Activated CD8-positive, alpha-beta memory T cell treated with anti-CD3 and anti-CD28 coated beads, Interleukin-2, amount 10 ng/mL, durations not matched to agents 7 days and 5 days (primary cell): ENCODE measurements around the gene MAST2. TPM values are rescaled to one million over a fixed set of nuclear protein-coding genes. Genes with fewer than 3 reads are reported as not detected.
A peak's percentile ranks its signal among the peaks of the same experiment; 100 is the strongest.

Experiments used
- ATAC-seq: fragments of 150-1000 bp; cut with Tn5 transposase; one replicate; pipeline ENCODE4 v1.10.0; 2021; ENCODE audit warnings: moderate library complexity
- CTCF ChIA-PET: fragments of 350-600 bp; sonication (Branson Sonifier 250); formaldehyde crosslinking; loops from one replicate; lab custom pipeline; 2021; ENCODE audit warnings: antibody characterized with exemption; lab: Charles Lee
- DNase-seq: peaks from one replicate; pipeline ENCODE4 v3.0.0-alpha.2; 2020
- H3K27ac Mint-ChIP-seq: one replicate; pipeline ENCODE4 v1.8.0; 2021; ENCODE audit warnings: mild to moderate bottlenecking, mixed read lengths
- H3K27me3 Mint-ChIP-seq: one replicate; pipeline ENCODE4 v1.8.0; 2021; ENCODE audit warnings: mixed read lengths
- H3K36me3 Mint-ChIP-seq: one replicate; pipeline ENCODE4 v1.8.0; 2021; ENCODE audit warnings: mild to moderate bottlenecking, mixed read lengths
- H3K4me1 Mint-ChIP-seq: one replicate; pipeline ENCODE4 v1.8.0; 2021; ENCODE audit warnings: mixed read lengths
- H3K4me3 Mint-ChIP-seq: one replicate; pipeline ENCODE4 v1.8.0; 2021; ENCODE audit warnings: mild to moderate bottlenecking, moderate library complexity, mixed read lengths
- H3K9me3 Mint-ChIP-seq: one replicate; pipeline ENCODE4 v1.8.0; 2022; ENCODE audit warnings: low read depth, mixed read lengths
- total RNA-seq, 2 experiments: library from RNA; stranded (reverse); gene quantifications; one replicate each; pipeline ENCODE4 v1.2.3, GENCODE V29; 2021

Gene MAST2
- 10 to 100 TPM; 29.5 to 35.6 TPM for total RNA-seq

DNA sequence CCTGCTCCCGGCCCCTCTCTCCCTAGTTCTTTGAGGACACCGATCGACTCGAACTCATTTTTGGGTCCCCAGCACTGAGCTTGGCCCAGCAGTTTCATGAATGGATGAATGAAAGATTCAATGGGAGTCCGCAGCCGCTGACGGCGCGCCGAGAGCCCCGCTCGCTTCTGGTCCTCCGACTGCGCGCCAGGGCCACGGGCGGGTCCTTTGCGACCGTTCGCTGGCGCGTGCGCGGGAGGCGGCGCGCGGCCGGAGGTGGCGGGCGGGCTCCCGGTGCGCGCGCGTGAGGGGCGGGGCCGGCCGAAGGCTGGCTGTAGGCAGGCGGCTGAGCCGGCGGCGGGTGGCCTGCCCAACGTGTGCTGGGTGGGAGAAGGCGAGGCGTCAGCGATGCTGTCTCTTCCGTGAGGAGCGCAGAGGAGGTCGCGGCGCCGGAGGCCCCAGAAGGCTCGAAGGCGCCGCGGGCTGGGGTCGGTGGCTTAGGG lies at the start of gene MAST2:
Gene MAST2, plus strand, starts transcription at position 314 of the 482 bp plus-strand sequence. CDS start 284 bp downstream, outside the sequence.
- H3K4me1 Mint-ChIP-seq: peaks cover 36% of the 10 kb centered on the region
- H3K4me3 Mint-ChIP-seq: peak within 1 kb of the TSS; percentile 90
- peak within 1 kb of the TSS; percentile 85 for H3K27ac Mint-ChIP-seq
- no peaks in the 10 kb centered on the region for H3K27me3 Mint-ChIP-seq
- no peaks in the 10 kb centered on the region for H3K9me3 Mint-ChIP-seq
- ATAC-seq: peak; percentile 98
- DNase-seq: peak; percentile 88
- CTCF ChIA-PET: interaction anchor here (0.7 to 2.4 kb wide), 2 partner anchors 40 to 196 kb away, joined by 3 to 6 read pairs; no protein-coding TSS in a partner anchor
- H3K36me3 Mint-ChIP-seq: peaks cover 15% of the 10 kb centered on the region

DNA sequence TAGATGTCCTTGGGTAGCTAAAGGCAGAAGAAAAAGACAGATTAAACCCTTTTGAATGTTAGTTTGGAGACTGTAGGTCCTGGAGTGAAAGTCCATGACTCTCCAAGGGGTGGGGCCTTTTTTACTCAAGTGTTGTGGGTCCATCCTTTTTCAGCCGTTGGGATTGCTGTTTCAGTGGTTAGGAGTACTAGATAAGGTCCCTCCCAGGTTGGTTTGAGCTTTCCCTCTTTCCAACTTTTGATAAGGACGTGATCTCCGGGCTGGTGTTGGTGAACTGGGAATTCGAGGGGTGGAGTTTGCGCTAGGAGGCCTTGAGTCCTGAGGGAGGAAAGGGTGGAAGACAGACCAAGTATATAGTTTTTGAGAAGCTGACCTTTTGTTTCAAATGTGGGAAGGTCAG lies 47.7 kb upstream of the MAST2 start:
- Mint-ChIP-seq H3K27ac (no peak overlapping the region), H3K9me3 (peaks cover 7% of the 10 kb centered on the region), H3K4me3 (no peak overlapping the region), H3K36me3 (peaks cover 8% of the 10 kb centered on the region), H3K4me1 (peaks cover 15% of the 10 kb centered on the region), H3K27me3 (peaks cover 11% of the 10 kb centered on the region)
- DNase-seq (no peak), ATAC-seq (no peak)
- CTCF ChIA-PET: interaction anchor here (1.1 kb wide), 1 partner anchor 85 kb away, joined by 4 read pairs; no protein-coding TSS in a partner anchor

DNA sequence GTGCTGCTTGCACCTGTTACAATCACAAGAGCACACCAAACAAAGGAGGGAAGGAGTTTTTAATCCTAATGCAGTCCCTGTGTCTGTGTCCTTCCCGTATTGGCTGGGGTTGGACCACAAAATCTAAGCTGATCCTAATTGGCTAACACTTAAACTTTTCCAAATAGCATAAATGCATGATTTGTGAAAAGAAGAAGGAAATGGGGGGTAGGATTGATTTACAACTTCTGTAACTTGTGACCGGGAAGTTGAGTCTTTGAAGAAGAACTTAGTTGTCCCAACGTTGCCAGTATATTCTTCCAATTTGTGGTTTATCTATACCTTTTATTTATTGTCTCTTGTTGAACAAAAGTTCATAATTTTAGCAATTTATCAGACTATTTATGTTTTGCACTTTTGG lies 41.1 kb upstream of the MAST2 start:
- Mint-ChIP-seq H3K36me3 (no peaks in the 10 kb centered on the region), H3K27me3 (peaks cover 18% of the 10 kb centered on the region), H3K4me1 (no peaks in the 10 kb centered on the region), H3K9me3 (no peaks in the 10 kb centered on the region), H3K27ac (no peak overlapping the region), H3K4me3 (no peak overlapping the region)
- DNase-seq (no peak), ATAC-seq (no peak)
- CTCF ChIA-PET: no interaction called here

DNA sequence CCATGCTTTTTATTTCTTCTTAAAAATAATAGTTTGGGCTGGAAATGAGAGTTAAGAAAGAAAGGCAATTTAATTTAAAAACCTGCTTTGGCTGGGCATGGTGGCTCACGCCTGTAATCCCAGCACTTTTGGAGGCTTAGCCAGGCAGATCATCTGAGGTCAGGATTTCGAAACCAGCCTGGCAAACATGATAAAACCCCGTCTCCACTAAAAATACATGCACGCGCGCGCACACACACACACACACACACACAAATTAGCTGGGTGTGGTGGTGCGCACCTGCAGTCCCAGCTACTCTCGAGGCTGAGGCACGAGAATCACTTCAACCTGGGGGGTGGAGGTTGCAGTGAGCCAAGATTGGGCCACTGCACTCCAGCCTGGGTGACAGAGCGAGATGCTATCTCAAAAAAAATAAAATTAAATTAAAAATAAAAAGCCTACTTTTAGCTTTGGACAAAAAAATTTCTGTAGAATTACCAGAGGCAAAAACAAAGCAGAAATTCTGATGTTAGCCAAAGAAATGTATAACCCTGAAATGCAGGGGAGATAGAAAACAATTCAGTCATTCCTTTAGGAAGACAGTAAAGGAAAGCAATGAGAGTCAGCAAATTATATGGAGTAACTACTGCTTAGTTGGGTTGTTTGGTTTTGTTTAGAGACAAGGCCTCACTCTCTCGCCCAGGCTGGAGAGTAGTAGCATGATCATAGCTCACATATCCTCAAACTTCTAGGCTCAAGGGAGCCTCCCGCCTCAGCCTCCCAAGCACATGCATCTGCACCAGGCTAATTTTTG lies 37.2 kb upstream of the MAST2 start:
- no peaks in the 10 kb centered on the region for H3K9me3 Mint-ChIP-seq
- peaks cover 7% of the 10 kb centered on the region for H3K27me3 Mint-ChIP-seq
- H3K27ac Mint-ChIP-seq: no peak overlapping the region
- no peak overlapping the region for H3K4me3 Mint-ChIP-seq
- DNase-seq (no peak), ATAC-seq (no peak)
- H3K4me1 Mint-ChIP-seq: no peaks in the 10 kb centered on the region
- CTCF ChIA-PET: interaction anchor here (0.9 kb wide), 1 partner anchor 23 kb away, joined by 3 read pairs; no protein-coding TSS in a partner anchor
- H3K36me3 Mint-ChIP-seq: no peaks in the 10 kb centered on the region

DNA sequence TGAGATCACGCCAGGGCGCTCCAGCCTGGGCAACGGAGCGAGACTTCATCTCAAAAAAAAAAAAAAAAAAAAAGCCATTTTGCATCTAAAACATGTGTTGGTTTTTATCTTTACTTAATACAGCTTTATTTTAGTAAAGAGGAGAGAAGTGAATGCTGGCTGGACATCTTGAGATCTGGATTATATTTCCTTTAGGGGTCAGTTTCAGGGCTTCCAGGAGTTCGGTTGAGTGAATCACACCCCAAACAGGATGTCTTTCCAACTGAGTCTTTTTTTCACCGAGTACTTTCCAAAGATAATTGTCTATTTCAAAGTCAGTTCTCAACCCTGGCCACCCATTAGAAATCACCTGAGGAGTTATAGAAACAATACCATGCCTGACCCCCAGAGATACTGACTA lies 36.4 kb upstream of the MAST2 start:
- Mint-ChIP-seq H3K27me3 (peaks cover 4% of the 10 kb centered on the region), H3K4me1 (no peaks in the 10 kb centered on the region), H3K36me3 (no peaks in the 10 kb centered on the region), H3K9me3 (no peaks in the 10 kb centered on the region), H3K27ac (no peak overlapping the region), H3K4me3 (no peak overlapping the region)
- no peak for ATAC-seq
- CTCF ChIA-PET: interaction anchor here (0.9 kb wide), 1 partner anchor 24 kb away, joined by 3 read pairs; no protein-coding TSS in a partner anchor
- no peak for DNase-seq

DNA sequence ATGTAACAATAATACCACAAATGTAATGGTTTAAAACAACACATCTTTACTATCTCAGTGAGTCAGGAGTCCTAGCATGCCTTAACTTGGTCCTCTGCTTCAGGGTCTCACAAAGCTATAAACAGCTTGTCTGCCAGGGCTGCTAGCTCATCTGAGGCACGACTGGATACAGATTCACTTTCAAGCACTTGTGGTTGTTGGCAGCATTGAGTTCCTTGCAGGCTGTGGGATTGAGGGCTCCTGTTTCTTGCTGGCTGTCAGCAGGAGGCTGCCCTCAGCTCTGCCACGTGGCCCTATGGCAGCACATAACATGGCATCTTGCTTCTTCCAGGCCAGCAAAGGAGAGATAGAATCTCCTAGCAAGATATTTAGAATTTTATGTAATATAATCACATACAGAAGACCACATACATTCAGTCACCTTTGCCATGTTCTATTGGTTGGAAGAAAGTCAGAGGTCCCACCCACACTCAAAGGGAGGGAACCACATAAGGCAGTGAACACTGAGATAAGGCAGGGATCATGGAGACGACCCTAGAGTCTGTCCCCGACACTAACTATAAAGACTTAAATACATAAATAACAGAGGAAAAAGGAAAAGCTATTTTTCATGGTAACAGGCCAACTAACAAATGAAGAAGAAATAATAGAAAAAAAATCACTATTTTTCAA lies 34.0 kb upstream of the MAST2 start:
- no peaks in the 10 kb centered on the region for H3K9me3 Mint-ChIP-seq
- no peaks in the 10 kb centered on the region for H3K27me3 Mint-ChIP-seq
- no peak overlapping the region for H3K27ac Mint-ChIP-seq
- no peaks in the 10 kb centered on the region for H3K36me3 Mint-ChIP-seq
- no peak for DNase-seq
- no peak for ATAC-seq
- no peak overlapping the region for H3K4me3 Mint-ChIP-seq
- CTCF ChIA-PET: no interaction called here
- H3K4me1 Mint-ChIP-seq: no peaks in the 10 kb centered on the region

DNA sequence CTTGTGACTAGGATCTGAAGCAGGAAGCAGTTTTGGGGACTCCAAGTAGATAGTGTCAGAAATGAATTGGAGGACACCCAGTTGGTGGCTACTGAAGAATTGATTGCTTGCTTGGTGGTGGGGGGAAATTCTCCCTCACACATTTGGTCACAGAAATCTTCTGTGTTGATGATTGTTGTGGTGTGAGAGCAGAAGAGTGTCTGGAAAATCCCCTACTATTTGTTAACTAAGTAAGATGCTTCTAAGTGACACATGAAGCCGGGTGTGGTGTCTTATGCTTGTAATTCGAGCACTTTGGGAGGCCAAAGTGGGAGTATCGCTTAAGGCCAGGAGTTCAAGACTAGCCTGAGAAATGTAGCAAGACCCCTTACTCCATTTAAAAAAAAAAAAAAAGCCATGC lies 30.4 kb upstream of the MAST2 start:
- CTCF ChIA-PET: no interaction called here
- DNase-seq (no peak), ATAC-seq (no peak)
- no peak overlapping the region for H3K27ac Mint-ChIP-seq
- no peaks in the 10 kb centered on the region for H3K9me3 Mint-ChIP-seq
- H3K36me3 Mint-ChIP-seq: no peaks in the 10 kb centered on the region
- no peak overlapping the region for H3K4me3 Mint-ChIP-seq
- H3K4me1 Mint-ChIP-seq: no peaks in the 10 kb centered on the region
- H3K27me3 Mint-ChIP-seq: no peaks in the 10 kb centered on the region

DNA sequence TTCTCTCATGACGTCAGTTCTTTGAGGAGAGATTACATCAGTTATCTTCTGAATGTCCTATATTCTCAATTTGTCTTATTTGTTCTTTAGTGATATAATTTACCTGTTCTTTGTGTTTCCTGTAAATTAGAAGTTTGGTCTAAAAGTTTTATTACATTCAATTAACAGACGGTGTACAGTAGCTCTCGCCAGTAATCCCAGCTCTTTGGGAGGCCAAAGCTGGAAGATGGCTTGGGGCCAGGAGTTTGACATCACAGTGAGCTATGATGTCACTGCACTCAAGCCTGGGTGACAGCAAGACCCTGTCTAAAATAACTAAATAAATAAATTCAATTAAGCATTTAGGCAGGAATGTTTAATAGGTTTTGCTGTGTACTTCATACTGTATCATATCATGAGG lies 27.6 kb upstream of the MAST2 start:
- Mint-ChIP-seq H3K4me1 (no peaks in the 10 kb centered on the region), H3K27me3 (peaks cover under 1% of the 10 kb centered on the region), H3K36me3 (no peaks in the 10 kb centered on the region), H3K4me3 (no peak overlapping the region), H3K9me3 (no peaks in the 10 kb centered on the region), H3K27ac (no peak overlapping the region)
- DNase-seq: no peak
- CTCF ChIA-PET: no interaction called here
- ATAC-seq: no peak

DNA sequence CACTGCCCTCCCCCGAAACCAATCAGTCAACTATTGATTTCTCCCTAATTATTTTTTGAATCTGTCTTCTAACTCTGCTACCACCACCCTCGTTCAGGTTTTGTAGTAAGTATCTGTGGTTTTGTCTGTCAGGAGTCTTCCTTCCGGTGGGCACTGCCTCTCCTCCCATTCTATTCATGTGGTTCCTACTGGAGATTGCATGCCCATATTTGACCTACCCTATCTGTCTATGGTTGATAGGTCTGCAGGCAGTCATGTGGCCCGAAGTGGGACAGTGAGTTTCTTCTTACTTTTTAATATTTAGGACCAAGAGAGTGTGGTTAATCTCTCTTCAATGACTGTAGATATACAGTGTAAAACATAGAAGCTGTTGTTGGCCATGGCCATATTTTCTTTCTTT lies 17.8 kb upstream of the MAST2 start:
- DNase-seq (peak; percentile 76), ATAC-seq (peak; percentile 98)
- peaks cover 14% of the 10 kb centered on the region for H3K4me1 Mint-ChIP-seq
- H3K9me3 Mint-ChIP-seq: no peaks in the 10 kb centered on the region
- peaks cover 36% of the 10 kb centered on the region for H3K27me3 Mint-ChIP-seq
- H3K27ac Mint-ChIP-seq: no peak overlapping the region
- peak overlapping the region; percentile 29 for H3K4me3 Mint-ChIP-seq
- H3K36me3 Mint-ChIP-seq: peaks cover 3% of the 10 kb centered on the region
- CTCF ChIA-PET: interaction anchor here (0.6 to 0.7 kb wide), 2 partner anchors 28 to 163 kb away, joined by 3 to 4 read pairs; no protein-coding TSS in a partner anchor

DNA sequence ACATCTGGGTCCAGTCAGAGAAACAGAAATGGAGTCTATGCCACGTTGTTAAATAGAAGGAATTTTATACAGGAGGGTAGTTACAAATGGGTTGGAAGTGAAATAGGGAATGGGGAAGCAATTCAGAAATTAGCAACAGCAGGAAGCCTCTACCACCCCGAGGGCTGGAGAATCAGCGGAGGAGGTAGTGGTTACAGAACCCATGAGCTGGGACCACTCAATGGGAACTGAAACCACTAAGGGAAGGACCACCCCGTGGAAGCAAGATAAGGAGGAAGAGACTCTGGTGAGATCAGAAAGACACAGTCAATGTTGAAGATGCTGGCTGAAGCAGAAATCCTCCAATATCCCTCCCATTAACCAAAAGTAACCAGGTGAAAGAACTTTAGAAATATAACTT lies 15.5 kb upstream of the MAST2 start:
- Mint-ChIP-seq H3K4me3 (no peak overlapping the region), H3K27ac (no peak overlapping the region), H3K9me3 (no peaks in the 10 kb centered on the region), H3K36me3 (peaks cover 3% of the 10 kb centered on the region), H3K4me1 (peaks cover 14% of the 10 kb centered on the region), H3K27me3 (peaks cover 35% of the 10 kb centered on the region)
- CTCF ChIA-PET: interaction anchor here (0.6 kb wide), 1 partner anchor 52 kb away, joined by 3 read pairs; no protein-coding TSS in a partner anchor
- DNase-seq (no peak), ATAC-seq (no peak)

DNA sequence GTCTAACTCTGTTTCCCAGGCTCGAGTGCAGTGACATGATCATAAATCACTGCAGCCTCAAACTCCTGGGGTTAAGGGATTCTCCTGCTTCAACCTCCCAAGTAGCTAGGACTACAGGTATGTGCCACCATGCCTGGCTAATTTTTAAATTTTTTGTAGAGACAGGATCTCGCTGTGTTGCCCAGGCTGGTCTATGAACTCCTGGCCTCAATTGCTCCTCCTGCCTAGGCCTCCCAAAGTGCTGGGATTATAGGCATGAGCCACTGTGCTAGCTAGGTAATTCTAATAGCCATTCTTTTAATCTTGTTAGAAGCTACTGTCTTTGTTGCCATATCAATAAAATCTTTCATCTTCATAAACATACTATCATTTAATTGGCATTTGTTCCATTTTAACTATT lies 13.8 kb upstream of the MAST2 start:
- no peak for ATAC-seq
- Mint-ChIP-seq H3K36me3 (peaks cover 1% of the 10 kb centered on the region), H3K4me1 (peaks cover 13% of the 10 kb centered on the region), H3K27me3 (peaks cover 38% of the 10 kb centered on the region), H3K27ac (no peak overlapping the region), H3K9me3 (no peaks in the 10 kb centered on the region), H3K4me3 (no peak overlapping the region)
- no peak for DNase-seq
- CTCF ChIA-PET: interaction anchor here (0.7 kb wide), 1 partner anchor 1138 kb away, joined by 3 read pairs; no protein-coding TSS in a partner anchor

DNA sequence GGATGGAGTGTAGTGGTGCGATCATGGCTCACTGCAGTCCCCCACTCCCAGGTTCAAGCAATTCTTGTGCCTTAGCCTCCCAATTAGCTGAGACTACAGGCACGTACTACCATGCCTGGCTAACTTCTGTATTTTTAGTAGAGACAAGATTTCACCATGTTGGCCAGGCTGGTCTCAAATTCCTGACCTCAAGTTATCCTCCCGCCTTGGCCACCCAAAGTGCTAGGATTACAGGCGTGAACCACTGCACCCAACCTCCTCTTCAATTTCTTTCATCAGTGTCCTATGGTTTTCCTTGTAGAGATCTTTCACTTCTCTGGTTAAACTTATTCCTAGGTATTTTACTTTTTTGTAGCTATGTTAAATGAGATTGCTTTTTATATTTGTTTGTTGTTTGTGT lies 10.7 kb upstream of the MAST2 start:
- CTCF ChIA-PET: interaction anchor here (1.5 kb wide), 1 partner anchor 10 kb away, joined by 3 read pairs; no protein-coding TSS in a partner anchor
- DNase-seq: no peak
- H3K4me1 Mint-ChIP-seq: no peaks in the 10 kb centered on the region
- no peaks in the 10 kb centered on the region for H3K9me3 Mint-ChIP-seq
- no peaks in the 10 kb centered on the region for H3K36me3 Mint-ChIP-seq
- no peak for ATAC-seq
- no peak overlapping the region for H3K27ac Mint-ChIP-seq
- H3K4me3 Mint-ChIP-seq: no peak overlapping the region
- peaks cover 34% of the 10 kb centered on the region for H3K27me3 Mint-ChIP-seq

DNA sequence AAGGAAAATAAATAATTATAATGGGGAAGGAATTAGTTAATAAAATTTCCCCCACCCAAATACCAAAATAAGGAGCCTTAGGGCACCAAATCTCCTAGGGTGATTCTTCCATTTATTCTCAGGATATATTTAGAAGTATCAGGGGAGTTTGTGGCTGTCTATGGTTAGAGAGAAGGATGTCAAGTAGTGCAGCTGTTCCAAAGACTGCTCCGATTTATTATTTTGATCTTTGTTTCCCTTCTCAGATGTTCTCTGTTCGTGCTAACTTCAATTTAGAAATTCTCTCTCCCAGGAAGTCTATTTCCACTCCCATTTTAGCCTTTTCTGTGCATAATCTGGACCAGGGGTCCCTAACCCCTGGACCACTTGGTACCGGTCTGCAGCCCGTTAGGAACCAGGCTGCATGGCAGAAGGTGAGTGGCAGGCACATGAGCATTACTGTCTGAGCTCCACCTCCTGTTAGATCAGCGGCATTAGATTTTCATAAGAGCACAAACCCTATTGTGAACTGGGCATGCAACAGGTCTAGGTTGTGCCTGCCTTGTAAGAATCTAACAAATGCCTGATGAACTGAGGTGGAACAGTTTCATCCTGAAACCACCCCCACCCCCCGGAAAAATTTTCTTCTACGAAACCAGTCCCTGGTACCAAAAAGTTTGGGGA lies 9.3 kb upstream of the MAST2 start:
- no peaks in the 10 kb centered on the region for H3K36me3 Mint-ChIP-seq
- CTCF ChIA-PET: interaction anchor here (1.4 kb wide), 1 partner anchor 13 kb away, joined by 5 read pairs; no protein-coding TSS in a partner anchor
- peaks cover 28% of the 10 kb centered on the region for H3K27me3 Mint-ChIP-seq
- DNase-seq (no peak), ATAC-seq (no peak)
- H3K4me1 Mint-ChIP-seq: no peaks in the 10 kb centered on the region
- H3K27ac Mint-ChIP-seq: no peak overlapping the region
- no peak overlapping the region for H3K4me3 Mint-ChIP-seq
- no peaks in the 10 kb centered on the region for H3K9me3 Mint-ChIP-seq
